Sigmoid colon (tissue), 7 donors: Measurements from ENCODE around the gene ADGRF3. TPM values are rescaled to one million over a fixed set of nuclear protein-coding genes. Genes with fewer than 3 reads are reported as not detected.
A peak's percentile ranks its signal among the peaks of the same experiment; 100 is the strongest.
"Not testable (repeated sequence)": the region's sequence is repeated elsewhere in the genome, so short reads cannot be mapped to it uniquely, and the experiment has no call there.

ENCODE experiments used
- DNase-seq: peaks from one replicate; pipeline ENCODE4 v3.0.0-alpha.2; 2019
- H3K27ac ChIP-seq, 4 donors: fragments of 200-600 bp; sonication (generic); one replicate each; pipeline ENCODE4 v1.5.1; 2016 to 2019; ENCODE audit warnings: mild to moderate bottlenecking in 1 of 4
- H3K27me3 ChIP-seq, 3 donors: fragments of 200-600 bp; sonication (generic); one replicate each; pipeline ENCODE4 v1.5.1; 2019; ENCODE audit warnings: mild to moderate bottlenecking in 1 of 3
- H3K36me3 ChIP-seq, 4 donors: fragments of 200-600 bp; sonication (generic); one replicate each; pipeline ENCODE4 v1.5.1; 2016 to 2019
- H3K4me1 ChIP-seq, 4 donors: fragments of 200-600 bp; sonication (generic); one replicate each; pipeline ENCODE4 v1.5.1; 2017 to 2019
- H3K4me3 ChIP-seq, 4 donors: fragments of 200-600 bp; sonication (generic); one replicate each; pipeline ENCODE4 v1.5.1; 2017 to 2019; ENCODE audit warnings: mild to moderate bottlenecking in 2 of 4, moderate library complexity in 1 of 4
- H3K9me3 ChIP-seq, 4 donors: fragments of 200-600 bp in 3 of 4; sonication (generic) in 3 of 4; one replicate each; pipeline versions ENCODE4 v1.5.1 to v1.6.1; 2013 to 2019
- EP300 ChIP-seq, 4 donors: sonication (generic); formaldehyde crosslinking; IDR thresholded peaks; one replicate each; pipeline ENCODE4 v1.6.1; 2017; ENCODE audit warnings: antibody characterized with exemption in 4 of 4
- POLR2A ChIP-seq, 2 donors: fragments of 450-650 bp; IDR thresholded peaks; one replicate each; pipeline ENCODE4 v1.6.1; 2016; ENCODE audit warnings: antibody characterized with exemption in 2 of 2, mild to moderate bottlenecking in 2 of 2, moderate library complexity in 2 of 2
- POLR2AphosphoS5 ChIP-seq, 4 donors: sonication (generic); formaldehyde crosslinking; IDR thresholded peaks; one replicate each; pipeline ENCODE4 v1.6.1; 2017; ENCODE audit warnings: antibody characterized with exemption in 4 of 4
- WGBS, 2 donors: extraction: QIAGEN DNeasy Blood & Tissue Kit; methylation state at CpG; one replicate each; pipeline ENCODE4 v1.1.7; 2013; 5-methylcytosine and 5-hydroxymethylcytosine counted together
- intact Hi-C: fragments of 100-400 bp; cut with DNase I; formaldehyde crosslinking; loops from one replicate; pipeline ENCODE4 v1.15.1; 2023
- polyA plus RNA-seq, 3 donors: library from polyadenylated mRNA; stranded (reverse); fragments of 200-250 nt; gene quantifications; one replicate each; pipeline ENCODE4 v1.2.3, GENCODE V29; 2013
- total RNA-seq, 4 donors: library from RNA; depleted of rRNA; stranded (reverse); fragments of >200 nt; gene quantifications; one replicate each; pipeline ENCODE4 v1.1.0, GENCODE V29; 2016
- TF ChIP-seq, protein P1 (sequence below), 4 experiments: fragments of 450-650 bp in 3 of 4; fragments of 200-600 bp in 1 of 4; IDR thresholded peaks; one replicate each; pipeline ENCODE4 v1.5.1; 2016 to 2019; ENCODE audit warnings: antibody characterized with exemption in 4 of 4, mild to moderate bottlenecking in 3 of 4, moderate library complexity in 2 of 4
- donor health status: healthy with polysubstance abuse.
- donor health status: Bipolar disorder and iron deficiency.
- donor health status: healthy.

The ADGRF3 gene
- total and polyA plus RNA-seq, 7 donors, result 0.26 to 0.60 (median 0.28) TPM; not detected in 4

DNA sequence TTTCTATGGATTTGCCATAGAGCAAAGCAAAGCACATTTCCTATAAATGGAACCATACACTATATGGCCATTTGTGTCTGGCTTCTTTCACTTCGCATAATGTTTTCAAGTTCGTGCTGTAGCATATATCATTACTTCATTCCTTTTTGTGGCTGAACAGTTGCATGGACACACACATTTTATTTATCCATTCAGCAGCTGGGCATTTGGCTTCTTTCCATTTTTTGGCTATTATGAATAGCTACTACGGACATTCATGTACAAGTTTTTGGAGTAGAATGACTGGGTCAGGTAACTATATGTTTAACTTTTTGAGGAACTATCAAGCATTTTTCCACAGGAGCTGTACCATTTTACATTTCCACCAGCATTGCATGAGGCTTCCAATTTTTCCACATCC is 11.4 kb downstream of the ADGRF3 start:
- intact Hi-C loops, result no loop called here
- no peak overlapping the region for H3K27ac ChIP-seq
- TF ChIP-seq EP300 (IDR thresholded peaks at IDR 0.05), result no peak
- TF ChIP-seq POLR2AphosphoS5 (IDR thresholded peaks at IDR 0.05), result no peak
- TF ChIP-seq POLR2A (IDR thresholded peaks at IDR 0.05), result no peak
- TF ChIP-seq, protein P1, sequence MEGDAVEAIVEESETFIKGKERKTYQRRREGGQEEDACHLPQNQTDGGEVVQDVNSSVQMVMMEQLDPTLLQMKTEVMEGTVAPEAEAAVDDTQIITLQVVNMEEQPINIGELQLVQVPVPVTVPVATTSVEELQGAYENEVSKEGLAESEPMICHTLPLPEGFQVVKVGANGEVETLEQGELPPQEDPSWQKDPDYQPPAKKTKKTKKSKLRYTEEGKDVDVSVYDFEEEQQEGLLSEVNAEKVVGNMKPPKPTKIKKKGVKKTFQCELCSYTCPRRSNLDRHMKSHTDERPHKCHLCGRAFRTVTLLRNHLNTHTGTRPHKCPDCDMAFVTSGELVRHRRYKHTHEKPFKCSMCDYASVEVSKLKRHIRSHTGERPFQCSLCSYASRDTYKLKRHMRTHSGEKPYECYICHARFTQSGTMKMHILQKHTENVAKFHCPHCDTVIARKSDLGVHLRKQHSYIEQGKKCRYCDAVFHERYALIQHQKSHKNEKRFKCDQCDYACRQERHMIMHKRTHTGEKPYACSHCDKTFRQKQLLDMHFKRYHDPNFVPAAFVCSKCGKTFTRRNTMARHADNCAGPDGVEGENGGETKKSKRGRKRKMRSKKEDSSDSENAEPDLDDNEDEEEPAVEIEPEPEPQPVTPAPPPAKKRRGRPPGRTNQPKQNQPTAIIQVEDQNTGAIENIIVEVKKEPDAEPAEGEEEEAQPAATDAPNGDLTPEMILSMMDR (IDR thresholded peaks at IDR 0.05), result no peak
- H3K4me1 ChIP-seq, result peaks cover 0 to 2% (median 0%) of the 10 kb centered on the region in 4 donors
- no peak overlapping the region for H3K4me3 ChIP-seq
- WGBS, 2 donors, result 66 to 82% methylated on average over 3 of the region's 3 CpGs
- H3K36me3 ChIP-seq, result no peaks in the 10 kb centered on the region
- DNase-seq, result no peak
- H3K9me3 ChIP-seq, result no peaks in the 10 kb centered on the region
- H3K27me3 ChIP-seq, result no peaks in the 10 kb centered on the region

DNA sequence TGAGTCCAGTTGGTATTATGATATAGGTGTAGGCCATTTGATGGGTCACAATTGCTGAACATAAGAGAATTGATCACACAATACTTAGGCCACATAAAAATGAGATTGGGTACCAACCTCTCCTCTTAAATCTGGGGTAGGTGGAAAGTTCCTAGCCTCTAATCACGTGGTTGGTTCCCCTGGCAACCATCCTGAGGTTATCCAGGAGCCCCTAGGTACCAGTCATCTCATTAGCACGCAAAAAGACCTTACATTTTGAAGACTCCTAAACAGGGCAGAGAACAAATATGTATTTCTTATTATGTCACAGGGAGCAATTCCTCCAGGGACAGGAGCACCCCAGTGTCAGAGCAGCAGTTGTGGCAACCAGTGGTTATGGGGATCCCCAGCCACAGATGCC is 13.3 kb downstream of the ADGRF3 start:
- H3K36me3 ChIP-seq, result no peaks in the 10 kb centered on the region
- no peak overlapping the region for H3K27ac ChIP-seq
- intact Hi-C loops, result no loop called here
- H3K9me3 ChIP-seq, result no peaks in the 10 kb centered on the region
- no peak for DNase-seq
- WGBS, 2 donors, result 16 to 58% methylated on average over 2 of the region's 2 CpGs
- H3K27me3 ChIP-seq, result no peaks in the 10 kb centered on the region
- H3K4me1 ChIP-seq, result peaks cover 0 to 3% (median 0%) of the 10 kb centered on the region in 4 donors
- TF ChIP-seq POLR2A (IDR thresholded peaks at IDR 0.05) (no peak), POLR2AphosphoS5 (IDR thresholded peaks at IDR 0.05) (no peak), EP300 (IDR thresholded peaks at IDR 0.05) (no peak)
- TF ChIP-seq, protein P1 (IDR thresholded peaks at IDR 0.05), result no peak
- no peak overlapping the region for H3K4me3 ChIP-seq

DNA sequence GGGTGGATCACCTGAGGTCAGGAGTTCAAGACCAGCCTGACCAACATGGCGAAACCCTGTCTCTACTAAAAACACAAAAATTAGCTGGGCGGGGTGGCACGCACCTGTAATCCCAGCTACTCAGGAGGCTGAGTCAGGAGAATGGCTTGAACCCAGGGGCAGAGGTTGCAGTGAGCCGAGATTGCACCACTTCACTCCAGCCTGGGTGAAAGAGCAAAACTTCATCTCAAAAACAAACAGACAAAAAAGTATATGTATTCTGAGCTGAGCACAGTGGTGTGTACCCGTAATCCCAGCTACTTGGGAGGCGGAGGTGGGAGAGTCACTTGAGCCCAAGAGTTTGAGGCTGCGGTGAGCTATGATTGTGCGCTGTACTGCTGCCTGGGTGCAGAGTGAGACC is 15.3 kb downstream of the ADGRF3 start:
- H3K4me3 ChIP-seq, H3K9me3 ChIP-seq, DNase-seq, H3K27ac ChIP-seq, H3K36me3 ChIP-seq, H3K27me3 ChIP-seq, H3K4me1 ChIP-seq: not testable (repeated sequence)
- WGBS, 2 donors, result 95 to 96% methylated on average over 8 of the region's 8 CpGs
- intact Hi-C loops, result loop anchor here (2.0 kb wide), 3 partner anchors 33 to 381 kb away; partner anchors contain the start of genes HADHA and HADHB

DNA sequence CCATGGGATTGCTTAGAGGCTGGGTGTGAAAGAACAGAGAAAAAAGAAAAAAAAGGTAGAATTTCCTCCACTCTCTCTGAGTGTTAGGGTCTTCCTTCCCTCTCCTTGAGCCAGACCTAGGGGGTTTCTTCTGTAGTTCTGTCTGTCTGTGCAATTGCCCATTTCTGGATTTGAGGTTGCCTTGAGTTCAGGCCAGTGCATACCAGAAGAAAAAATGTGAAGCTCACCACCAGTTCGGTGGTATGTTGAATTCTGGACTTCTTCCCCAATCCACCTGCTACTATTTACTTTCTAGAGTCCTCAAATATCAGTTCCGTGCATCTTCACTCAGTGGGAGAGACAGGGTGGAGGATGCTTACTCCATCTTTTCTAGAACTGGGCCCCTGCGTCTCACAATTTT is 16.0 kb downstream of the ADGRF3 start:
- no peaks in the 10 kb centered on the region for H3K9me3 ChIP-seq
- H3K4me1 ChIP-seq, result peaks cover 0 to 3% (median 0%) of the 10 kb centered on the region in 4 donors
- H3K27me3 ChIP-seq, result no peaks in the 10 kb centered on the region
- H3K27ac ChIP-seq, result peak overlapping the region in 1 of 4 donors; percentile 10
- H3K36me3 ChIP-seq, result no peaks in the 10 kb centered on the region
- TF ChIP-seq EP300 (IDR thresholded peaks at IDR 0.05) (no peak), POLR2AphosphoS5 (IDR thresholded peaks at IDR 0.05) (no peak)
- TF ChIP-seq, protein P1 (IDR thresholded peaks at IDR 0.05), result no peak
- 84 to 85% methylated on average over 3 of the region's 3 CpGs for WGBS, 2 donors
- no peak for DNase-seq
- intact Hi-C loops, result loop anchor here (2.0 kb wide), 3 partner anchors 32 to 380 kb away; partner anchors contain the start of genes HADHA and HADHB
- H3K4me3 ChIP-seq, result no peak overlapping the region

DNA sequence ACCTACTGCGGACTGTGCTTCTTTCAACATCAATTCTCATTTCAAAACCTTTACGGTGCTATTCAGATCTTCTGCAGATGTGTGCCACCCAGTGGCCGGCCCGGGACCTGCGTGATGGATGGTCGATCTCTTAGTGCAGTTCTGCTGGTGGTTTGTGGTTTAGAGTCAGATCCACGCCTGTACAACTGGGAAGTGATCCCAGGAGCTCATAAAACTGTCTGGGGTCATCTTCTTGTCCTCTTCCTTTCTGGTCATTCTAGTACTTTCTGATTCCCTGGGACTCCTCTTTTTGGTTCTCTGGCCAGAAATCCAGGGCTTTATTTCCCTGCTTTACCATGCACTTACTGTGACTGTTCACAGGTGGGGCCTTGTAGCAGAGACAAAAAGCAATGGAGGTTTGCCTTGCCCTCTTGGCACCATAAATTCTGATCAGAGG is 16.5 kb downstream of the ADGRF3 start:
- H3K4me1 ChIP-seq, result peaks cover 0 to 3% (median 0%) of the 10 kb centered on the region in 4 donors
- intact Hi-C loops, result loop anchor here (2.0 kb wide), 3 partner anchors 31 to 379 kb away; partner anchors contain the start of genes HADHA and HADHB
- H3K27me3 ChIP-seq, result no peaks in the 10 kb centered on the region
- WGBS, 2 donors, result 1% methylated on average over 7 of the region's 7 CpGs
- H3K27ac ChIP-seq, result peak overlapping the region in 1 of 4 donors; percentile 10
- DNase-seq, result peak; percentile 94
- TF ChIP-seq, protein P1 (IDR thresholded peaks at IDR 0.05), result peak; percentile 80 to 88 (median 87)
- TF ChIP-seq POLR2AphosphoS5 (IDR thresholded peaks at IDR 0.05) (peak in 2 of 4 donors; percentile 7 to 25), POLR2A (IDR thresholded peaks at IDR 0.05) (no peak), EP300 (IDR thresholded peaks at IDR 0.05) (no peak)
- H3K4me3 ChIP-seq, result no peak overlapping the region
- H3K9me3 ChIP-seq, result no peaks in the 10 kb centered on the region
- no peaks in the 10 kb centered on the region for H3K36me3 ChIP-seq

DNA sequence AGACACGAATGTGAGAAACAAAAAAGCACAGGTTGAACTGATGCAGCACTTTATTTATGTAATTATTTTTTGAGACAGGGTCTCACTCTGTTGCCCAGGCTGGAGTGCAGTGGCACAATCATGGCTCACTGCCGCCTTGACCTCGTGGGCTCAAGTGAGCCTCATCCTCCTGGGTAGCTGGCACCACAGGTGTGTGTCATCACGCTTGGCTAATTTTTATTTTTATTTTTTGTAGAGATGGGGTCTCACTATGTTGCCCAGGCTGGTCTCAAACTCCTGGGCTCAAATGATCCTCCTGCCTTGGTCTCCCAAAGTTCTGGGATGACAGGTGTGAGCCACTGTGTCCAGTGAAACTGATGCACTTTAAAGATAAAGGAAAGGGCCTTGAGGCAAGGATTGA is 17.5 kb downstream of the ADGRF3 start:
- H3K4me3 ChIP-seq, H3K4me1 ChIP-seq, H3K27ac ChIP-seq, intact Hi-C loops, H3K9me3 ChIP-seq, H3K36me3 ChIP-seq, DNase-seq, H3K27me3 ChIP-seq: not testable (repeated sequence)
- 95% methylated on average over 4 of the region's 4 CpGs for WGBS, 2 donors
